ENCODE measurements around the gene DUOXA2.
A peak's percentile ranks its signal among the peaks of the same experiment; 100 is the strongest.

Gene DUOXA2

DNA sequence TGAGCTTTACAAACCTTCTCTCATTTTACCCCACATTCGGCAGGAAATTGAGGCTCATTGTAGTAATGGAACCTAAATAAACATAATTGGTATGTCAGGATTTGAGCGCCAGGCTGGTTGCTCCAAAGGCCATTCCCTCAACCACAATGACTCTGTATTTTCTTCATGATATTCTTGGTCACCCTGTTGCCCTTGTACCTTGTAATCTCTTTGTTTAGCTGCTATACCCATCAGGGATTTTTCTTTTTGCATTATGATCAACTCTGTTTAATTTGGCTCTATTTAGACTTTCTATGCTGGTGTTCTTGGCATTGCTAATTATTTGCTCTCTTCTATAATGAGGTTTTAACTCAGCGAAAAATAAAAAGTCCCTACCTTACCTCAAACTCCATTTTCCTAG, 30.0 kb upstream of the DUOXA2 start:
- H2AK5ac ChIP-seq (ENCODE audit: low read length), result no peak overlapping the region
- no peak overlapping the region for H3K4ac ChIP-seq (ENCODE audit: low read depth, low read length)
- no peak overlapping the region for H3K56ac ChIP-seq (ENCODE audit: low read length)
- no peak overlapping the region for H3K23ac ChIP-seq (ENCODE audit: low read length)
- H3K27ac ChIP-seq (ENCODE audit: low read depth, low read length), result no peak overlapping the region
- DNase-seq, result no peak
- no peaks in the 10 kb centered on the region for H3K79me1 ChIP-seq (ENCODE audit: low read length)
- H3K36me3 ChIP-seq (ENCODE audit: control insufficient read depth, insufficient read depth, low read length), result no peaks in the 10 kb centered on the region
- H2BK120ac ChIP-seq (ENCODE audit: low read depth, low read length), result no peak overlapping the region
- no peak overlapping the region for H3K9ac ChIP-seq (ENCODE audit: low read length)
- no peak overlapping the region for H3K18ac ChIP-seq (ENCODE audit: low read length)
- H3K4me2 ChIP-seq (ENCODE audit: low read length), result no peak overlapping the region
- H3K27me3 ChIP-seq (ENCODE audit: insufficient read depth, low read length, poor library complexity), result no peaks in the 10 kb centered on the region
- H2BK15ac ChIP-seq (replicated peaks; ENCODE audit: low read depth), result no peak overlapping the region
- no peaks in the 10 kb centered on the region for H3K4me1 ChIP-seq (ENCODE audit: control insufficient read depth, low read depth, low read length)
- no peaks in the 10 kb centered on the region for H3K79me2 ChIP-seq (ENCODE audit: control insufficient read depth, insufficient read depth, low read length)
- H3K4me3 ChIP-seq (ENCODE audit: low read length), result no peak overlapping the region
- no CpG with 5 or more reads among the region's 3 CpGs for WGBS (ENCODE audit: extremely low coverage, insufficient coverage, low lambda C conversion rate)
- H4K8ac ChIP-seq (ENCODE audit: low read depth, low read length), result no peak overlapping the region
- no peak overlapping the region for H2BK5ac ChIP-seq (ENCODE audit: low read length)
- no peak overlapping the region for H4K5ac ChIP-seq (ENCODE audit: low read length)

DNA sequence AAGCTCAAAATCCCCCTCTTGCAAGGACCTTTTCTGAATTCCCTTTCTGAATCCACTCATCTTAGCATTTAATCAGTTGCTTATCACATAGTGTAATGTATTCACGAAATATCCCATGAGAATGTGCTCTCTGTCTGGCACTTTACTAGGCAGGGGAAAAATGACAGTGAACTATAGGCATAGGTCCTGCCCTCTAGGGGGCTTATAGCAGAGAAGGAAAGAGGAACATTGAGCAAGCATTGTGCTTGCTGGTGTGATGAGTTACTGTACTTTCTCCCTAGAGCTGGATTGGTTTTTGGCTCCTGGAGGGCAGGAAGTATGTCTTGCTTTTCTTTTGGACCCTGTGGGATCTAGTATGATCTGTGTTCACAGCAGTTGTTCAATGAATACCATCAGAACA, 26.6 kb upstream of the DUOXA2 start:
- no peak overlapping the region for H2BK120ac ChIP-seq (ENCODE audit: low read depth, low read length)
- no peak overlapping the region for H3K4me3 ChIP-seq (ENCODE audit: low read length)
- no peak overlapping the region for H3K27ac ChIP-seq (ENCODE audit: low read depth, low read length)
- H3K4me2 ChIP-seq (ENCODE audit: low read length), result no peak overlapping the region
- H2AK5ac ChIP-seq (ENCODE audit: low read length), result no peak overlapping the region
- H3K79me2 ChIP-seq (ENCODE audit: control insufficient read depth, insufficient read depth, low read length), result no peaks in the 10 kb centered on the region
- H3K23ac ChIP-seq (ENCODE audit: low read length), result no peak overlapping the region
- H3K9ac ChIP-seq (ENCODE audit: low read length), result no peak overlapping the region
- no peaks in the 10 kb centered on the region for H3K27me3 ChIP-seq (ENCODE audit: insufficient read depth, low read length, poor library complexity)
- no peak overlapping the region for H2BK15ac ChIP-seq (replicated peaks; ENCODE audit: low read depth)
- H2BK5ac ChIP-seq (ENCODE audit: low read length), result no peak overlapping the region
- no peaks in the 10 kb centered on the region for H3K4me1 ChIP-seq (ENCODE audit: control insufficient read depth, low read depth, low read length)
- no CpG with 5 or more reads among the region's 1 CpG for WGBS (ENCODE audit: extremely low coverage, insufficient coverage, low lambda C conversion rate)
- no peaks in the 10 kb centered on the region for H3K36me3 ChIP-seq (ENCODE audit: control insufficient read depth, insufficient read depth, low read length)
- H4K8ac ChIP-seq (ENCODE audit: low read depth, low read length), result no peak overlapping the region
- DNase-seq, result peak; percentile 48
- H3K4ac ChIP-seq (ENCODE audit: low read depth, low read length), result no peak overlapping the region
- H3K56ac ChIP-seq (ENCODE audit: low read length), result no peak overlapping the region
- no peak overlapping the region for H3K18ac ChIP-seq (ENCODE audit: low read length)
- no peaks in the 10 kb centered on the region for H3K79me1 ChIP-seq (ENCODE audit: low read length)
- no peak overlapping the region for H4K5ac ChIP-seq (ENCODE audit: low read length)

DNA sequence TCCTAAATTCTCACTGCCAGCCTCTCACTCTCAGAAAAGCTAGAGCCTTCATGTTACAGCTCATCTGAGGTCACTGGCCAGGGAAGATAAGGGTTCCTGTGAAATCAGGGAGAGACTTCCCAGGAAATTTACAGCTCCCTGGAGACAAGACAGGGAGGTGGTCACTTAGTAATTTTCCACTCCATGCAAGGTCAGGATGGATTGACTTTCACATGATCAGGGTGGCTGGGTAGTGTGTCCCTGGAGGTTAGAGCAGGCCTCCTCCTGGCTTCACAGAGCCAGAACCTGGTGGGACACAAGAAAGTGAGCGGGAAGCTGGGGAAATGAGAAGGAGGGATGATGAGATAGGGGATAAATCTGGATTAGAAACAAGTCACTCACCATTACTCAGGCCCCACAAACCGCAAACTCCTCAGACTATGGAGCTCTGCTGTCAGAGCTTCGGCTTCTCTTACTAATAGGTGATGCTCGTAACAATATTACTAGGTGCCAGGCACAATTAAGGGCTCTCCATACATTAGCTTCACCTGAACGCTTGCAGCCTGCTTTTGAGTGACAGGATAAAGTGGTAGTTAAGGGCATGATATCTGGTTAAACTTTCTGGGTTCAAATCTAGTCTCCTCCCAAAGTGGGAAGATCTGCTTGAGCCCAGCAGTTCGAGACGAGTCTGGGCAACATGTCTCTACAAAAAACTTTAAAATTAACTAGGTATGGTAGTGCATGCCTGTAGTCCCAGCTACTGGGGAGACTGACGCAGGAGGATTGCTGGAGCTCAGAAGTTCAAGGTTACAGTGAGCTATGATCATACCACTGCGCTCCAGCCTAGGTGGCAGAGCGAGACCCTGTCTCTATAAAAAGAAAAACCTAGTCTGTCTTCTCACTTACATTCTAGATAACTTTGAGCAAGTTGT, 25.1 kb upstream of the DUOXA2 start:
- Histone ChIP-seq H3K56ac (ENCODE audit: low read length) (peak overlapping the region; percentile 17), H3K4me2 (ENCODE audit: low read length) (no peak overlapping the region), H3K4me1 (ENCODE audit: control insufficient read depth, low read depth, low read length) (no peaks in the 10 kb centered on the region), H2BK15ac (replicated peaks; ENCODE audit: low read depth) (no peak overlapping the region), H3K9ac (ENCODE audit: low read length) (no peak overlapping the region), H2BK120ac (ENCODE audit: low read depth, low read length) (no peak overlapping the region), H2AK5ac (ENCODE audit: low read length) (no peak overlapping the region), H3K4me3 (ENCODE audit: low read length) (no peak overlapping the region), H3K27ac (ENCODE audit: low read depth, low read length) (peak overlapping the region; percentile 2), H3K79me1 (ENCODE audit: low read length) (no peaks in the 10 kb centered on the region), H3K79me2 (ENCODE audit: control insufficient read depth, insufficient read depth, low read length) (no peaks in the 10 kb centered on the region), H3K27me3 (ENCODE audit: insufficient read depth, low read length, poor library complexity) (no peaks in the 10 kb centered on the region), H4K5ac (ENCODE audit: low read length) (no peak overlapping the region), H4K8ac (ENCODE audit: low read depth, low read length) (no peak overlapping the region), H2BK5ac (ENCODE audit: low read length) (no peak overlapping the region), H3K18ac (ENCODE audit: low read length) (peak overlapping the region; percentile 52), H3K4ac (ENCODE audit: low read depth, low read length) (no peak overlapping the region), H3K36me3 (ENCODE audit: control insufficient read depth, insufficient read depth, low read length) (no peaks in the 10 kb centered on the region), H3K23ac (ENCODE audit: low read length) (no peak overlapping the region)
- DNase-seq, result peak; percentile 69
- no CpG with 5 or more reads among the region's 10 CpGs for whole genome bisulfite sequencing (ENCODE audit: extremely low coverage, insufficient coverage, low lambda C conversion rate)

DNA sequence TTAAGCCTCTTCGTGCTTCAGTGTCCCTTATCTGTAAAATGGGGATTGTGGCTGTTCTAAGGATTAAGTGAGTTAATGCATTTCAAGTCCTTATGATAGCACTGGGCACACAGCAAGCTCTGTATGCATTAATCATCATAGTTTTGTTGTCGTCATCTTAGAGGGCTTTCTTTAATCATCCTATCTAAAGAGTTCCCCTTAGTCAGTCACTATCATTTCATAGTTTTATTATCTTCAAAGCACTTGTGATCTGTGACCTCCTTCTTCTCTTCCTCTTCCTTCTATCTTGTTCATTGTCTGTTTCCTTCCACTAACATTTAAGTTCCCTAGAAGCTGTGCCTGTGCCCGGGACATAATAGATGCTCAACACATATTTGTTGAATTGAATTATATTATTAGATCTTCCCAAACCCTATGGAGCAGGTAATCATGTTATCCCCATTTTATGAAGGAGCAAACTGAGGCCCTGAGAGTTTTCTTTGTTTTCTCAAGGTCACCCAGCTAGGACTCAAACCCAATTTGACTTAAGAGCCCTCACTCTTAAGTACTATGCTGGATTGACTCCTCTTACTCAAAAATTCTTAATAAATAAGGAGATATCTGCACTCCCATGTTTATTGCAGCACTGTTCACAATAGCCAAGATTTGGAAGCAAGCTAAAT, 24.3 kb upstream of the DUOXA2 start:
- Histone ChIP-seq H3K27me3 (ENCODE audit: insufficient read depth, low read length, poor library complexity) (no peaks in the 10 kb centered on the region), H3K4me3 (ENCODE audit: low read length) (no peak overlapping the region), H3K9ac (ENCODE audit: low read length) (no peak overlapping the region), H3K79me2 (ENCODE audit: control insufficient read depth, insufficient read depth, low read length) (no peaks in the 10 kb centered on the region), H3K27ac (ENCODE audit: low read depth, low read length) (no peak overlapping the region), H2AK5ac (ENCODE audit: low read length) (no peak overlapping the region), H3K36me3 (ENCODE audit: control insufficient read depth, insufficient read depth, low read length) (no peaks in the 10 kb centered on the region), H2BK15ac (replicated peaks; ENCODE audit: low read depth) (no peak overlapping the region), H3K4me2 (ENCODE audit: low read length) (no peak overlapping the region), H4K8ac (ENCODE audit: low read depth, low read length) (no peak overlapping the region), H3K18ac (ENCODE audit: low read length) (no peak overlapping the region), H3K56ac (ENCODE audit: low read length) (no peak overlapping the region), H4K5ac (ENCODE audit: low read length) (no peak overlapping the region), H3K79me1 (ENCODE audit: low read length) (no peaks in the 10 kb centered on the region), H3K4me1 (ENCODE audit: control insufficient read depth, low read depth, low read length) (no peaks in the 10 kb centered on the region), H2BK5ac (ENCODE audit: low read length) (no peak overlapping the region), H2BK120ac (ENCODE audit: low read depth, low read length) (no peak overlapping the region), H3K4ac (ENCODE audit: low read depth, low read length) (no peak overlapping the region), H3K23ac (ENCODE audit: low read length) (no peak overlapping the region)
- no CpG with 5 or more reads among the region's 3 CpGs for WGBS (ENCODE audit: extremely low coverage, insufficient coverage, low lambda C conversion rate)
- DNase-seq, result no peak

DNA sequence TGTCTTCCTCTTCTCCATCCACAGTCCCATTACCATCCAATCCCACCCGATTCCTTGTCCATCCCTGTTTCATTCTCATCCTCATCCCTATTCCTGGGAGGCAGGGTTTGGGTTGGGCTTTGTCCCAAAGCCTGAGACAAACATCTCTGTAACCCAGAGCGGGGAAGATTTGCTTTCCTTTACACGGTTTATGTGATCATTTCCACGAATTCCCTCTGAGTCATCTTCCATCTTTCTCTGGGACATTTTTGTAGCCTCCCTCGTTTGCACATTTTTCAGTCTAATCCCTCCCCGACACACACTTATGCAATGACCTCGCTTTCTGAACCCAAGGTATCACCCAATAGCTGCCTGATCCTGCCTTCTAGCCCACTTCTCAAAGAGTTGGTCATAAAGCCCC, 23.0 kb upstream of the DUOXA2 start:
- Histone ChIP-seq H3K9ac (ENCODE audit: low read length) (no peak overlapping the region), H2BK120ac (ENCODE audit: low read depth, low read length) (no peak overlapping the region), H3K4me3 (ENCODE audit: low read length) (no peak overlapping the region), H3K36me3 (ENCODE audit: control insufficient read depth, insufficient read depth, low read length) (no peaks in the 10 kb centered on the region), H4K8ac (ENCODE audit: low read depth, low read length) (no peak overlapping the region), H3K27ac (ENCODE audit: low read depth, low read length) (no peak overlapping the region), H2AK5ac (ENCODE audit: low read length) (no peak overlapping the region), H3K18ac (ENCODE audit: low read length) (no peak overlapping the region), H2BK15ac (replicated peaks; ENCODE audit: low read depth) (no peak overlapping the region), H2BK5ac (ENCODE audit: low read length) (no peak overlapping the region), H3K56ac (ENCODE audit: low read length) (no peak overlapping the region), H3K4me2 (ENCODE audit: low read length) (no peak overlapping the region), H3K79me2 (ENCODE audit: control insufficient read depth, insufficient read depth, low read length) (no peaks in the 10 kb centered on the region), H3K79me1 (ENCODE audit: low read length) (no peaks in the 10 kb centered on the region), H3K4me1 (ENCODE audit: control insufficient read depth, low read depth, low read length) (no peaks in the 10 kb centered on the region), H3K27me3 (ENCODE audit: insufficient read depth, low read length, poor library complexity) (no peaks in the 10 kb centered on the region), H3K4ac (ENCODE audit: low read depth, low read length) (no peak overlapping the region), H3K23ac (ENCODE audit: low read length) (no peak overlapping the region), H4K5ac (ENCODE audit: low read length) (no peak overlapping the region)
- WGBS (ENCODE audit: extremely low coverage, insufficient coverage, low lambda C conversion rate), result no CpG with 5 or more reads among the region's 7 CpGs
- DNase-seq, result no peak
